ENCODE results near the gene NUDT9. TPM values are rescaled to one million over a fixed set of nuclear protein-coding genes. Genes with fewer than 3 reads are reported as not detected.
"Not testable (repeated sequence)": the region's sequence is repeated elsewhere in the genome, so short reads cannot be mapped to it uniquely, and the experiment has no call there.

NUDT9 gene
- total RNA-seq, 2 donors from 2014 or later = 15.5 to 17.2 TPM

- Histone ChIP-seq H3K27ac (peak overlapping the region in 1 of 2 donors; percentile 39), H3K4me1 (ENCODE audit: control insufficient read depth in 1 of 2, low read depth in 2 of 2) (peaks cover 12 to 33% of the 10 kb centered on the region in 2 donors)
Observed at GRCh38 chr4:87489678-87490077, 67.3 kb downstream of the NUDT9 start.

GRCh38 chr4:87490664-87491369, 68.4 kb downstream of the NUDT9 start:
- H3K4me1 ChIP-seq (ENCODE audit: control insufficient read depth in 1 of 2, low read depth in 2 of 2) = peaks cover 12 to 33% of the 10 kb centered on the region in 2 donors
- peak overlapping the region in 1 of 2 donors; percentile 39 for H3K27ac ChIP-seq
- no peaks in the 10 kb centered on the region for H3K9me3 ChIP-seq
- TF ChIP-seq CTCF (IDR thresholded peaks at IDR 0.05) = no peak
- no peak for DNase-seq (ENCODE audit: low spot score)
- ATAC-seq (ENCODE audit: insufficient number of reproducible peaks, low FRiP score, low read depth) = no peak
- H3K4me3 ChIP-seq = no peak overlapping the region
- peaks cover 71% of the 10 kb centered on the region for H3K36me3 ChIP-seq
- H3K27me3 ChIP-seq (replicated peaks; ENCODE audit: insufficient read depth) = no peaks in the 10 kb centered on the region

More at GRCh38 chr4:87489678-87490077, 67.3 kb downstream of the NUDT9 start:
- H3K36me3 ChIP-seq = peaks cover 62% of the 10 kb centered on the region
- ATAC-seq (ENCODE audit: insufficient number of reproducible peaks, low FRiP score, low read depth) (no peak), DNase-seq (ENCODE audit: low spot score) (no peak)
- H3K9me3 ChIP-seq = no peaks in the 10 kb centered on the region
- H3K4me3 ChIP-seq = no peak overlapping the region
- H3K27me3 ChIP-seq (replicated peaks; ENCODE audit: insufficient read depth) = no peaks in the 10 kb centered on the region
- TF ChIP-seq CTCF (IDR thresholded peaks at IDR 0.05) = no peak

- Histone ChIP-seq H3K4me1 (ENCODE audit: control insufficient read depth in 1 of 2, low read depth in 2 of 2) (peaks cover 12 to 33% of the 10 kb centered on the region in 2 donors), H3K36me3 (peaks cover 72% of the 10 kb centered on the region)
- no peak for TF ChIP-seq CTCF (IDR thresholded peaks at IDR 0.05)
Observed at GRCh38 chr4:87491436-87491835, 69.1 kb downstream of the NUDT9 start.

GRCh38 chr4:87491851-87492250, 69.5 kb downstream of the NUDT9 start:
- H3K4me3 ChIP-seq; H3K9me3 ChIP-seq; ATAC-seq (ENCODE audit: insufficient number of reproducible peaks, low FRiP score, low read depth); H3K27me3 ChIP-seq (replicated peaks; ENCODE audit: insufficient read depth); DNase-seq (ENCODE audit: low spot score): not testable (repeated sequence)
- Histone ChIP-seq H3K36me3 (peaks cover 72% of the 10 kb centered on the region), H3K27ac (peak overlapping the region; percentile 40 to 65), H3K4me1 (ENCODE audit: control insufficient read depth in 1 of 2, low read depth in 2 of 2) (peaks cover 12 to 33% of the 10 kb centered on the region in 2 donors)

More at GRCh38 chr4:87491436-87491835, 69.1 kb downstream of the NUDT9 start:
- ATAC-seq (ENCODE audit: insufficient number of reproducible peaks, low FRiP score, low read depth) (no peak), DNase-seq (ENCODE audit: low spot score) (no peak)
- Histone ChIP-seq H3K27ac (no peak overlapping the region), H3K27me3 (replicated peaks; ENCODE audit: insufficient read depth) (no peaks in the 10 kb centered on the region), H3K9me3 (no peaks in the 10 kb centered on the region), H3K4me3 (no peak overlapping the region)

GRCh38 chr4:87493115-87493514, 70.7 kb downstream of the NUDT9 start:
- no peak for ATAC-seq (ENCODE audit: insufficient number of reproducible peaks, low FRiP score, low read depth)
- no peak for TF ChIP-seq CTCF (IDR thresholded peaks at IDR 0.05)
- H3K27me3 ChIP-seq (replicated peaks; ENCODE audit: insufficient read depth) = no peaks in the 10 kb centered on the region
- H3K36me3 ChIP-seq = peaks cover 72% of the 10 kb centered on the region
- peak overlapping the region; percentile 40 to 65 for H3K27ac ChIP-seq
- no peak overlapping the region for H3K4me3 ChIP-seq
- DNase-seq (ENCODE audit: low spot score) = no peak
- peaks cover 12 to 44% of the 10 kb centered on the region in 2 donors for H3K4me1 ChIP-seq (ENCODE audit: control insufficient read depth in 1 of 2, low read depth in 2 of 2)
- H3K9me3 ChIP-seq = no peaks in the 10 kb centered on the region
